A549 (cell line): ENCODE data around the gene SEPSECS.

Experiments used
- CBX8 ChIP-seq: fragments of 200-600 bp; sonication (generic); IDR thresholded peaks from 2 replicates; pipeline ENCODE4 v1.6.1; 2016
- EHMT2 ChIP-seq: fragments of 200-600 bp; sonication (generic); IDR thresholded peaks from 2 replicates; pipeline ENCODE4 v1.6.1; 2016; ENCODE audit warnings: antibody characterized with exemption, low read depth, mild to moderate bottlenecking, moderate library complexity
- POLR2A ChIP-seq: IDR thresholded peaks from 2 replicates; pipeline ENCODE4 v1.6.1; 2012; ENCODE audit warnings: mild to moderate bottlenecking, low read length

DNA sequence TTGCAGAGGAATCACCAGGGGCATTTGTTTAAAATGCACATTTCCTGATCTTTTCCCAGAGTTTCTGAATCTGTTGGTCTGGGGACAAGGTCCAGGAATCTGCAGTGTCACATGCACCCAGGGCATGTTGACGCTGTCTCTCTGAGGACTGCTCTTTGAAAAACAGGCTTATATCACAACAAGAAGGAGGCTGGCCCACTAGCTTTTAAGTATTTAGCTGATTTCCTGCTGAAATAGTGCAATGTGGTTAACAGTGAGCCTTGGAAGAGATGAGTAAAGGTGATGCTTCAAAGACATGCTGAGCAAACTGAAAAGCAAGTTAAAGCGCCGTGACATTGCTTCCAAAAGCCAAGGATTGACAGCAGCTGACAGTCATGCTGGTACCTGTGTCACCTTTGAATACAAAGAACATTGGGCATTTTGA, 18.6 kb upstream of the SEPSECS start:
- TF ChIP-seq CBX8 (no peak), EHMT2 (no peak), POLR2A (no peak)
